GM23338 (cell line): Measurements from ENCODE around the gene CDH18.

Experiments used
- TF ChIP-seq, protein P1 (sequence below): IDR thresholded peaks from one replicate; pipeline ENCODE4 v1.6.1; 2018; ENCODE audit warnings: antibody characterized with exemption; ENCODE audit not compliant: unreplicated experiment
- TF ChIP-seq, protein P2 (sequence below), 2 experiments: fragments of 200-600 bp in 1 of 2; sonication (generic) in 1 of 2; conservative IDR thresholded peaks; 2 replicates each; pipeline versions ENCODE4 v1.5.1 to v1.6.1; 2016 to 2017; ENCODE audit warnings: antibody characterized with exemption in 2 of 2, low read depth in 2 of 2, mild to moderate bottlenecking in 2 of 2, moderate library complexity in 1 of 2

- TF ChIP-seq, protein P1, sequence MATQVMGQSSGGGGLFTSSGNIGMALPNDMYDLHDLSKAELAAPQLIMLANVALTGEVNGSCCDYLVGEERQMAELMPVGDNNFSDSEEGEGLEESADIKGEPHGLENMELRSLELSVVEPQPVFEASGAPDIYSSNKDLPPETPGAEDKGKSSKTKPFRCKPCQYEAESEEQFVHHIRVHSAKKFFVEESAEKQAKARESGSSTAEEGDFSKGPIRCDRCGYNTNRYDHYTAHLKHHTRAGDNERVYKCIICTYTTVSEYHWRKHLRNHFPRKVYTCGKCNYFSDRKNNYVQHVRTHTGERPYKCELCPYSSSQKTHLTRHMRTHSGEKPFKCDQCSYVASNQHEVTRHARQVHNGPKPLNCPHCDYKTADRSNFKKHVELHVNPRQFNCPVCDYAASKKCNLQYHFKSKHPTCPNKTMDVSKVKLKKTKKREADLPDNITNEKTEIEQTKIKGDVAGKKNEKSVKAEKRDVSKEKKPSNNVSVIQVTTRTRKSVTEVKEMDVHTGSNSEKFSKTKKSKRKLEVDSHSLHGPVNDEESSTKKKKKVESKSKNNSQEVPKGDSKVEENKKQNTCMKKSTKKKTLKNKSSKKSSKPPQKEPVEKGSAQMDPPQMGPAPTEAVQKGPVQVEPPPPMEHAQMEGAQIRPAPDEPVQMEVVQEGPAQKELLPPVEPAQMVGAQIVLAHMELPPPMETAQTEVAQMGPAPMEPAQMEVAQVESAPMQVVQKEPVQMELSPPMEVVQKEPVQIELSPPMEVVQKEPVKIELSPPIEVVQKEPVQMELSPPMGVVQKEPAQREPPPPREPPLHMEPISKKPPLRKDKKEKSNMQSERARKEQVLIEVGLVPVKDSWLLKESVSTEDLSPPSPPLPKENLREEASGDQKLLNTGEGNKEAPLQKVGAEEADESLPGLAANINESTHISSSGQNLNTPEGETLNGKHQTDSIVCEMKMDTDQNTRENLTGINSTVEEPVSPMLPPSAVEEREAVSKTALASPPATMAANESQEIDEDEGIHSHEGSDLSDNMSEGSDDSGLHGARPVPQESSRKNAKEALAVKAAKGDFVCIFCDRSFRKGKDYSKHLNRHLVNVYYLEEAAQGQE, result no peak
- TF ChIP-seq, protein P2, sequence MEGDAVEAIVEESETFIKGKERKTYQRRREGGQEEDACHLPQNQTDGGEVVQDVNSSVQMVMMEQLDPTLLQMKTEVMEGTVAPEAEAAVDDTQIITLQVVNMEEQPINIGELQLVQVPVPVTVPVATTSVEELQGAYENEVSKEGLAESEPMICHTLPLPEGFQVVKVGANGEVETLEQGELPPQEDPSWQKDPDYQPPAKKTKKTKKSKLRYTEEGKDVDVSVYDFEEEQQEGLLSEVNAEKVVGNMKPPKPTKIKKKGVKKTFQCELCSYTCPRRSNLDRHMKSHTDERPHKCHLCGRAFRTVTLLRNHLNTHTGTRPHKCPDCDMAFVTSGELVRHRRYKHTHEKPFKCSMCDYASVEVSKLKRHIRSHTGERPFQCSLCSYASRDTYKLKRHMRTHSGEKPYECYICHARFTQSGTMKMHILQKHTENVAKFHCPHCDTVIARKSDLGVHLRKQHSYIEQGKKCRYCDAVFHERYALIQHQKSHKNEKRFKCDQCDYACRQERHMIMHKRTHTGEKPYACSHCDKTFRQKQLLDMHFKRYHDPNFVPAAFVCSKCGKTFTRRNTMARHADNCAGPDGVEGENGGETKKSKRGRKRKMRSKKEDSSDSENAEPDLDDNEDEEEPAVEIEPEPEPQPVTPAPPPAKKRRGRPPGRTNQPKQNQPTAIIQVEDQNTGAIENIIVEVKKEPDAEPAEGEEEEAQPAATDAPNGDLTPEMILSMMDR (conservative IDR thresholded peaks at IDR 0.05; ENCODE audit: low read depth in 2 of 2), result no peak
These were observed 77.9 kb downstream of the CDH18 start for GRCh38 chr5:19910136-19910535.
